ENCODE measurements around the gene TULP4.
A peak's percentile ranks its signal among the peaks of the same experiment; 100 is the strongest.
"Not testable (repeated sequence)": the region's sequence is repeated elsewhere in the genome, so short reads cannot be mapped to it uniquely, and the experiment has no call there.

Gene TULP4

DNA sequence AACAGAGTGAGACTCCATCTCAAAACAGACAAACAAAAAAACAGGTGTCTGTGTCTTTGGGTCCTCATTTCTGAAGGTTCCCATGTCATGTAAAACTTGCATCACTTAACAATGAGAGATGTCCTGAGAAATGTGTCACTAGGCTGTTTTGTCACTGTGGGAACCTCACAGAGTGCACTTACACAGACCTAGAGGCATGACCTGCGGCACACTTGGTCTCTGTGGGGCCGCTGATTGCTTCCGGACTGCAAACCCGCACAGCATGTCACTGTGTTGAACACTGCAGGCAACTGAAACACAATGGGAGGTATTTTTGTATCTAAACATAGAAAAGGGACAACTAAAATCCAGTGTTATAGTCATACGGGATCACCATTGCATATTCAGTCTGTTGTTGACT, 205.3 kb downstream of the TULP4 start:
- DNase-seq (ENCODE audit: insufficient read length, low spot score) (no peak), FAIRE-seq (no peak)

DNA sequence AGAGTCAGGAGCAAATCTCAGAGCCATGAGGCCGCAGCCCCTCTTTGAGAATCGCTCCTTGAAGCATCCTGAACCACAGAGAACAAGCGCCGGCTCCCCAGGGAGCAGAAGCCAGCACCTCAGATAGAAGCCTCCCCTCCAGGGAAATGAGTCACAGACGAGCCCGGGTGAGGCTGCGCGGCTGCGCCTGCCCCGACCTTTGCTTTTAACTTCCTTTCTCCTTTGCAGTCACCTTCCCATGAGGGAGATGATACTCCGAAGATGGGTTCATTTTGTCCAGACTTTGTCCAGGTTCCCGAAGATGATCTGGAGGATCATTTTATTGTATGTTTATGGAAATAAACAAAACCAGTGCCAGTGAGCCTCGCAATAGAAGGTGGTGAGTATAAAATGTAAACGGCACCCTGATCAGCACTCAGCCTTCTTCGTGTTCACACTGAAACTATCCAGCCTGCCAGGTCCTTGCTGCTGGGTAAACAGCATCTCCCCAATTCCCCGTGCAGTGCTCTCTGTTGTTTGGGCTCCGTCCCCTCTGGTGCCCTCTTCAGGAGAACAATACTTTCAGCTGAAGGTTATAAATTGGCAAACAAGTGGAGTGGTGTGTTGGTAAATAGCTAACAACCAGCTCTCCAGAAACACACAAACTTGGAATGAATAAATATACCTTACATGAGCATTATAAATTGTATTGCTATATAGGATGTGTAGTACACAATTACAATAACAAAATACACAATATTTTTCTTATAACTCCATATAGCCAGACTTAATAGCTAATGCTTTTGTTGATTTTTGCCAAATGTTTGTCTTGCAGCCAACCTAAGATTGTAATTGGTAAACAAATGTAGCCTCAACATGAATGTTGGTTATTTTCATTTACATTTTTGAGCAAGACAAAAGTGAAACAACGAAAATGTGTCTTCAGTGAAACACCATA, 206.2 kb downstream of the TULP4 start:
- FAIRE-seq, result peak; percentile 16
- peak; percentile 83 for DNase-seq (ENCODE audit: insufficient read length, low spot score)

DNA sequence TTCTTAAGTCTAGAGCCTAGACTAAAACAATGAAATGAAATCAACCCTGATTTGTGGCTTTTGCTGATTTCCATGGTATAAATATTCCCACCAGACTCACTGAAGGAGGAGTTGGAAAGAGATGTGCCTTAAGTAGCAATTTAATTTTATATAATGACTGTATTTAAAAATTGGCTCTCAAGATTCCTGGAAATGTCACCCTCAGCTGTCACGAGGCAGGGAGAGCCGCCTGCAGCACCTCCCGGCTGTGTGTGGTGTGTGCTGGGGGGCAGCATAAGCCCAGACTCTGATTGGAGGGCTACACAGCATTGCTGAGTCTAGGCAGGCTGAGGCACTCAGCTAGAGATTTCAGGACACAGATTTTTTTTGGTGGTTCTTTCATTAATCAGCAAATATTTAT, 207.0 kb downstream of the TULP4 start:
- DNase-seq (ENCODE audit: insufficient read length, low spot score) (no peak), FAIRE-seq (no peak)

DNA sequence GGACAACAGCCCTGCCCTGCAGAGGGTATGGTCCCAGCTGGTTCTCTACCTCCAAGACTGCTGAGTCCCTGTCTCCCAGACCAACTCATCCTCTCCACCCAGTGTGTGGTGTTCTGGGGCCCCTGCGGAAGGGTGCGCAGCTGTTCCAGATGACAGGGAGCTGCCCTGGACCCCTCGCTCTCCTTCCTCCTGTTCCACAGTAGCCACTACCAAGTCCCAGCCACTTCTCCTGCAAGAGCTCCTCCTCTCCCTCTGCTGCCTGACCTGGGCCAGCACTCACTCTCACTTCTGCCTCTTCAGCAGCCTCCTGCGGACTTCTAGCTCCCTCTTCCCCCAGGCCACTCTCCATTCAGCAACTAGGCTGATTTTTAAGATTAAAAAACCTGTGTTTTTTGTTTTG, 207.5 kb downstream of the TULP4 start:
- no peak for FAIRE-seq
- DNase-seq (ENCODE audit: insufficient read length, low spot score), result no peak

DNA sequence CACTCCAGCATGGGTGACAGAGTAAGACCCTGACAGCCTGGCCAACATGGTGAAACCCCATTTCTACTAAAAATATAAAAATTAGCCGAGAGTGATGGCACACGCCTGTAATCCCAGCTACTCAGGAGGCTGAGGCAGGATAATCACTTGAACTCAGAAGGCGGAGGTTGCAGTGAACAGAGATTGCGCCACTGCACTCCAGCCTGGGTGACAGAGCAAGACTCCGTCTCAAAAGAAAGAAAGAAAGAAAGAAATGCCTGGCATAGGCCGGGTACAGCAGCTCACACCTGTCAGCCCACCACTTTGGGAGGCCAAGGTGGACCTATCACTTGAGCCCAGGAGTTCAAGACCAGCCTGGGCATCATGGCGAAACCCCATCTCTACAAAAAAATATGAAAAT, 208.7 kb downstream of the TULP4 start:
- not testable (repeated sequence) for DNase-seq (ENCODE audit: insufficient read length, low spot score); FAIRE-seq

DNA sequence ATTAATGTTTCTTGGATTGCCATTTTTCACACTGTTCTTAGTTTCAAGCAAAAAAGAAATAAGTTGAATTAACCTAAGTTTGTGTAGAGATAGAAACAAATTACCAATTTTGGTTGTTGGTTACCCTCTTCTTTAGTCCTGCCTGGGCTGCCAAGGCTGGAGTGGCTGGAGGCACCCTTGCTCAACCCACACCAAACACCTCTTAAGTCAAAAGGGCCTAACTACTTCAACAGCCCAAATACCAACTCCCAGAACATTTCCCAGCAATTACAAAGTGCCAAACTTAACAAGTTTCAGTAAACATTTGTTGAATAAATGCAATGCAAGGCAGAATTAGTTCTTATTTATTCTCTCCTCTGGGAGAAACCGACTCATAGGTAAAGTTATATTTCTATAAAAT, 209.5 kb downstream of the TULP4 start:
- no peak for FAIRE-seq
- DNase-seq (ENCODE audit: insufficient read length, low spot score), result no peak

DNA sequence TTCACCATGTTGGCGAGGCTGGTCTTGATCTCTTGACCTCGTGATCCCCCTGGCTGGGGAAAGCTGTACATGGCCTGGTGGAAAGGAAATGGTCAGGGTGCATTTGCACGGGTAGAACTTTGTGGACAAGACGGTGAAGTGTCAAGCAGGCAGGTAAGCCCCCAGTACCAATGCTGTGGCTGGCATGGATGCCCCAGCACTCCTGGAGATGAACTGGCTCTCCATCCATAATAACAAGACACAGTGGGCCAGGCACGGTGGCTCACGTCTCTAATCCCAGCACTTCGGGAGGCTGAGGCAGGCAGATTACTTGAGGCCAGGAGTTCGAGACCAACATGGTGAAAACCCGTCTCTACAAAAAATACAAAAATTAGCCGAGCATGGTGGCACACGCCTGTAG, 210.4 kb downstream of the TULP4 start:
- no peak for DNase-seq (ENCODE audit: insufficient read length, low spot score)
- no peak for FAIRE-seq

DNA sequence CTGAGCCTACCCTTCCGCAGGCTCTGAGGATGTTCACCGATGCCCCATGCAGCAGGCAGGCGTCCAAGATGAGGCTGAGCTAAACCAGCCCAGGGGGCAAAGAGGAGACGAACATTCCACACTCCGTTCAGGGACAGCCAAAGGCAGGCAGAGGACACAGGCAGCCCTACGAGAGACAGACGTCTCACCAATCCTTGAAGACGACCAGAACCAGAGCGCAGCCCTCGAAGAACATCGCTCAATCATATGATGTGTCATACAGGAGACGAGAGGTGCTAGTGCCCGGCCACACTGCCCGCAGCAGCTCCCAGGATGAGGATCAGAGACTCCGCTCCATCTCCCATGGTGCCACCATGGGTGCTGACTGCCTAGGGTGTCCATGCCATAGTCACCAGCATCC, 212.0 kb downstream of the TULP4 start:
- FAIRE-seq (no peak), DNase-seq (ENCODE audit: insufficient read length, low spot score) (no peak)

DNA sequence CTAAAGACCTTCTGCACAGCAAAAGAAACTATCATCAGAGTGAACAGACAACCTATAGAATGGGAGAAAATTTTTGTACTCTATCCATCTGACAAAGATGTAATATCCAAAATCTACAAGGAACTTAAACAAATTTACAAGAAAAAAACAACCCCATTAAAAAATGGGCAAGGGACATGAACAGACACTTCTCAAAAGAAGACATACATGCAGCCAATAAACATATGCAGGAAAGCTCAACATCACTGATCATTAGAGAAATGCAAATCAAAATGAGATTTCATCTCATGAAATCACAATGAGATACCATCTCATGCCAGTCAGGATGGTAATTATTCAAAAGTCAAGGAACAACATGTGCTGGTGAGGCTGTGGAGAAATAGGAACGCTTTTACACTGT, 215.6 kb downstream of the TULP4 start:
- not testable (repeated sequence) for FAIRE-seq; DNase-seq (ENCODE audit: insufficient read length, low spot score)

DNA sequence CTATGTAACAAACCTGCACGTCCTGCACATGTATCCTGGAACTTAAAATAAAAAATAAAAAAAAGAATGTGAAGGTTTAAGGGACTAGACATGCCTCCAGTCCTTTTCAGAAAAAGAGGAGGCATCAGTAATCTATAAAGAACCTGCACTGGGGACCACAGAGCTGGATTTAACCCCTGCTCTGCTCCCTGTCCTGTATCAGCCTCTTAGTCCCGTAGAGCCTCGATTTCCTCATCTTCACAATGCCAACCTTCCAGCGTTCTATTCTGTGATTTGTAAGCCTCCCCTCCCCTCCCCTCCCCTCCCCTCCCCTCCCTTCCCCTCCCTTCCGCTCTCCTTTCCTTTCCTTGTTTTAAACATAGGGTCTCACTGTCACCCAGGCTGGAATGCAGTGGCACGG, 216.6 kb downstream of the TULP4 start:
- DNase-seq (ENCODE audit: insufficient read length, low spot score), result no peak
- no peak for FAIRE-seq

DNA sequence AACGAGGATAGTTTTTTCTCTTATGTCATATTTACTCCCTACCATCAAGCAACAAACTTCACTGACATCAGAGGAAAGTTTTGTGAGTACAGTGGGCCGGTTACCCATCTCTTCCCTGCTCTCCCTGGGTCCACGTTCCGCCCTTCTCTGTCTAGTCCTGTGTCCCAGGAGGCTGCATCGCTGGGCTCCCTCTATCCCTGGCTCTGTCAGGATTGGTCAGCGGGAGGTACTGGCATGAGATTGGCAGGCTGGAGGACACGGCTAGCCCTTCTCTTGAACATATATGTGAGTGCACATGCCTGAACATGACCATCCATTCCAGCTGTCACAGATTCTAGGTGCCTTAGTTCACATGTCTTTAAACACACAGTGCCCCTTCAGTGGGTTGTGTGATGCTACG, 217.4 kb downstream of the TULP4 start:
- FAIRE-seq (no peak), DNase-seq (ENCODE audit: insufficient read length, low spot score) (no peak)

DNA sequence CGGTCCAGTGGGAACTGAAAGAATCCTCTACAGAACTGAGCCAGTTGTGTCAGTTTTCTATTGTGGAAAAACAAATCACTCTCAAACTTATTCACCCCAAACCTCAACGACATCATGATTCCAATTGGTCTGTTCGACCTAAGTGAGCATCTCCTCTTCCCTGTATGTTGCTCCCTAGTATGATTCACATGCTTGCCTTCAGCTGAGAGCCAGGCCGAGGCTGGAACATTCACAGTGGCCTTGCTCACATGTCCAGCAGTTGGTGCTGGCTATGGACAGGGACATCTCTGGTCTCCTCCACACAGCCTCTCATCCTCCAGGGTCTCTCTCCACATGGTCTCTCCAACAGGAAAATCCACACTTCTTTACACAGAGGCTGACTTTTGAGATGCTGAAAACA, 219.3 kb downstream of the TULP4 start:
- DNase-seq (ENCODE audit: insufficient read length, low spot score) (no peak), FAIRE-seq (no peak)

DNA sequence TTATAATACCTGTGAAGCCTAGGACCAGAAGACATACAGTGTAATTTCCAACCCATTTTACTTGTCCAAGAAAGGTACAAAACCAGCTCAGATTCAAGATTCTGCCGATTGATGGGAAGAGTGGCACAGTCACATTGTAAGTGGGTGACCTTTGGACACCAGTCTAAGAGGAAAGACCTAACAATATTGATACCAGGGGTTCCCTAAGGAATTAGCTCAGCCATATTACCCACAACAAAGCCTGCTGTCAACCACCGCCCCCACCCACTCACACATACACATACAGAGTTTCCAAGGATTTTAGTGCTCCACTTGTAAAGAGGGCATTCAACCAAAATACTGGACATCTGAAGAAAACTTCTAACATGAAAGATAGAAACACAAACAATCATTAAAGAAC, 219.7 kb downstream of the TULP4 start:
- FAIRE-seq, result no peak

DNA sequence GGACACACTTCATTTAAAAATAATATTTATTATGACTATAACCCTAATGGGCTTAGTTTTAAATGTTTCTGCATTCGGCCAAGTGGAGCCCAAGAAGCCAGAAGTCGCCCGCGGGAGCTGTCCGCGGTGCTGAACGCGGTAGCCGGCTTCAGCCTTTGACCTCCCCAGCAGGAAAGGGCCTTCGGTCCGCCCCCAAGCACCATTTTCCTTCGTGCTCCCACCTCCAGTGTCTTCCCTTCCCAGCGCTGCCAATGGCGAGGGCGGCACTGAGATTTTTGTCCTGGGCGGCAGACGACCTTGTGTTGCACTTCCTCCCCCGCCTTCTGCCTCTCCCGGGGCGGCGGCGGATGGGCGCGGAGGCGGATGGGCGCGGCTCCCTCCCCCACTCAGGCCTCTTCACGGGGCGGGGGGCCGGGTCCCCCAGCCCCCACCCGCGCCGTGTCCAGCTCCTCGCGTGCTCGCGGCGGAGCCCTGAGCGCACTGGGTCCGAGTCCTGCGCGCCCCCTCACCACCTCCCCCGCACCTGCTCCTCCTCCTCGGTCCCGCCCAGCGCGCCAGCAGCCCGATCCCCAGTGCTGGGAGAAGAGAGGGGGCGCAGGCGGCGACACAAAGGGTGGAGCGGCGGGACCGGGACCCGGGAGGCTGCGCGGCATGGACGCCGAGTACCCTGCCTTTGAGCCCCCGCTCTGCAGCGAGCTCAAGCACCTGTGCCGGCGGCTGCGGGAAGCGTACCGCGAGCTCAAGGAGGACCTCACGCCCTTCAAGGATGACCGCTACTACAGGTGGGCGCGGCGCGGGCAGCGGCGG, 224.0 kb downstream of the TULP4 start:
- peak; percentile 74 for DNase-seq (ENCODE audit: insufficient read length, low spot score)
- peak; percentile 63 for FAIRE-seq

More for the DNA sequence above, 219.7 kb downstream of the TULP4 start:
- no peak for DNase-seq (ENCODE audit: insufficient read length, low spot score)

DNA sequence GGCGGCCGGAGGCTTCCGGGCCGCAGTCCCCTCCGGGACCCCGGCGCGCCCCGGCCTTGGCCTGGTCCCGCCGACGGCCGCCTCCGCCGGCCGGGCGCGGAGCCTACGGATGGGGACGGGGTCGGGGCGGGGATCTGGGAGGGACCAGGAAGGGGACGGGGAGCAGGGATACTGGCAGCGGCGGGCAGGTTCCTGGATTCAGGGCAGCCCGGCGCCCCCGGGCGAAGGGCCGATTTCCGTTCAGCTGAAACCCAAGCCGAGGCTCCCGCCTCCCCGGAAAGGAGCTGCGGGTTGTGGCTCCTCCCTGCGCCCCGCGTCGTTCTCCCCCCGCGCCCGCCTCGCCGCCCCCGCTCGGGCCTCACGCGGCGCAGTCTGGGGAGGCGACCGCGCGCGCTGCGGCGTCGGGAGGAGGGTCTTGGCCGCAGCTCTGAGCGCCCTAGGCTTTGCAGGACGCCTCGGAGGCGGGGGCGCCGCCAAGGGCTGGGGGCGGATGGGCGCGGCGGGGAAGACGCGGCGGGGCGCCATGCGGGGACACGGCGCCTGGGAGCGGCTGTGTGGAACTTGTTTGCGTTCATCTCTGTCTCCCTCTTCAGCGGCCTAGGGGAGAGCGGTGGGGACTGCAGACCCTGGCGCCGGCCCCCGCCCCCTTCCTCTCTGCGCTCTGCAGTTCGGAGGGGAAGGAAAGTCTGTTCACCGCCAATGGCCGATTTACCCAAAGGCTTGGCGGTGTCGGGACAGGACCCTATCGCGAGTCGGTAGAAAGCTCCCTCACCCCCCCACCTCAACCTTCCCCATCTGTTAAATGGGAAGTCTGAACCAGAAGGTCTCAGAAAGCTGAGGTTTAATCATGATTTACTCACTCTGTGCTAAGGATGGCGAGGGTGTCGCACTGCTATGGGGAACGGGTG, 224.9 kb downstream of the TULP4 start:
- no peak for FAIRE-seq
- DNase-seq (ENCODE audit: insufficient read length, low spot score), result no peak

DNA sequence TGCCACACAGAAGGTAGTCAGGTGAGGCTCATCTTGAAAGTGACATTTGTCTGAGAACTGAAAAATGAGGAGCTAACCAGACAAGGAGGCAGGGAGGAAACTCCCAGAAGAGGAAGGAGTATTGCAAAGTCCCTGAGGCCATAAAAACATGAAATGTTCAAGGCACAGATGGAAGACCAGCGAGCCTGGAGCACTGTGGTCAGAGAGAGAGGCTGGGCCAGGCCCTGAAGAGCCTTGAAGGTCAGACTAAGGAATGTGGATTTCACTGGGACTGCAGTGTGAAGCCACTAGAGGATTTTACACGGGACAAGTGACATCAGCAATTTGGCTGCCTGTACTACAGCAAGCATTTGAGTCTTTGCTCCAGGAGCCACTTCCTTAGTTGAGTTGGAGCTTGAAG, 226.5 kb downstream of the TULP4 start:
- FAIRE-seq (no peak), DNase-seq (ENCODE audit: insufficient read length, low spot score) (no peak)

DNA sequence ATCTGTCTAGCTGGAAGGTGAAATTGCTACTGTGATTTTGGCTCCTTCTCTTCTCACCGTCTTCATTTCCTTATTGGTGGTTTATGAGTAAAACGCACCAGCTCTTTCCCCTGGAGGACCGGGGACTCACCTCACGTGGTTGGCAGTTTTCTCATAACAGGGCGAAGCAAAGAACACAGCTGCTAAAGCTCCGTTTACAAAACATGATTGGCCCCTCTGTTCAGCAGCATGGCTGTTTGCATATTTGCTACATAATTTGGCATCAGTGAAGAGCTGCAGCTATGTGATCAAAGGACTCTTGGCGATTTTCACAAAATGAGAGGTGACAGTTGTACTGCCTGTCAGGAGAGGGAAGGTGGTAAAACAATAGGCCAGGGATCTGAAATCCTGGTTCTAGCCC, 227.1 kb downstream of the TULP4 start:
- DNase-seq (ENCODE audit: insufficient read length, low spot score) (no peak), FAIRE-seq (no peak)

DNA sequence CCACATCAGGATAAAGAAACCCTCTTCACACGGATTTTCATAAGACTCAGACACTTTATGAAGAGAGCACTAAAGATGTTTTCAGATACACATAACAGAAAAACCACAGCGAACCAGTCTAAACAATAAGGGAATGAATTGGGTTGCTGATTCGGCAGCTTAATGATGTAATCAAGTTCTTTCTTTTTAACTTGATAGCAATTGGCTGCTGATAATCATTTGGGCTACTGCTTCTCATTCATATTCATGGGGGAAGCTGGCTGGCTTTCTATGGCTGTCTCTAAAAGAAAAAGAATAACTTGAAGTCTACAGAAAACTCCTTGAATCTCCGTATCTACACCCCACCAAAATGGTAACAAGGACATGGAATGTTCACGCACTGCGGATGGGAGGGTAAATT, 227.6 kb downstream of the TULP4 start:
- FAIRE-seq, result no peak
- DNase-seq (ENCODE audit: insufficient read length, low spot score), result no peak

DNA sequence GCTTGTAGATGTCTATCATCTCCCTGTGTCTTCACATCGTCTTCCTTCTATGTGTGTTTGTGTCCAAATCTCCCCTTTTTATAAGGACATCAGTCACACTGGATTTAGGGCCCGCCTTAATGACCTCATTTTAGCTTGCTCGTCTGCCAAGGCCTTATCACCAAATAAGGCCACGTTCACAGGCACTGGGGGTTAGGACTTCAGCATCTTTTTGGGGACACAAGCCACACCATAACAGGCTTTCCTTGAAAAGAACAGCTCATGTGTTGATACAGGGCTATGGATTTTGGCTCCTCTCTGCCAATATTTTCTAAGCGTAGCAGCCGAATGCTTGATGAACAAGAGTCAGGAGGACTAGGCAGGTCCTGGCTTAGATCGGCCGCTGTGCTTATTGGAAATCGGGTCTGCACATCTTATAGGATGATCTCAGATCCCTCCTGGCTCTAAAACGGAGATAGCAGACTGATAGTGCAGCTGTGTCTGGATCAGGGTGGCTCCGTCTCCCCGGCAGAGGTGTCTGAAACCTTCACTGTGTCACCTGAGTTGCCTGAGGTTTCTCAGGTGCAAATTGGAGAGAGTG, 231.4 kb downstream of the TULP4 start:
- no peak for DNase-seq (ENCODE audit: insufficient read length, low spot score)
- no peak for FAIRE-seq

DNA sequence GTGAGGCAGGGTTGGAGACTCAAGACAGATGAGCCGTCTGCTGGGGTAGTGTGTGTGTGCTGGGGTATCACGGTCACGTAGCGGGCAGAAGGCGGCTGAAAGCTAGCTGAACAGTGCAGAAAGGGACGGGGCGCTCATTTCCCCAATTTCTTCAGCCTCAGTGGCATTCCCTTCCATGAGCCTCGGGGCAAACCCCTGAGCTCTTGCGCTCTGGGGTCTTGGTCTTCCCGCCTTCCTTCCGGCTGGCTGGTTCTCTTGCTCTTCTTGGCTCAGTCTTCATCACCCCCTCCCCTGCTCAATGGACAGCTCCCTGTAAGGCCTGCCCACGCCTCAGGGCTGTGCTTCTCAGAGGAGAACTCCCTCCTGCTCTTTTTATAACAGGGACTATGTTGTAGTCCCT, 232.2 kb downstream of the TULP4 start:
- DNase-seq (ENCODE audit: insufficient read length, low spot score) (no peak), FAIRE-seq (no peak)

Measured in HTR-8/SVneo (cell line).